GM06990 (cell line): ENCODE measurements around the gene C17orf50.

Source experiments
- DNase-seq: peaks from one replicate; pipeline ENCODE4 v3.0.0-alpha.2; 2011; ENCODE audit not compliant: insufficient read length; ENCODE audit errors: extremely low read depth
- H3K27me3 ChIP-seq: replicated peaks from 2 replicates; pipeline ENCODE4 v1.6.0; 2011; ENCODE audit warnings: low read length; ENCODE audit not compliant: control insufficient read depth, insufficient read depth
- H3K36me3 ChIP-seq: 2 replicates; pipeline ENCODE4 v1.5.1; 2011; ENCODE audit warnings: low read length; ENCODE audit not compliant: control insufficient read depth, insufficient read depth
- H3K4me3 ChIP-seq: replicated peaks from 2 replicates; pipeline ENCODE4 v1.5.1; 2011; ENCODE audit warnings: low read depth, mild to moderate bottlenecking, control low read depth, low read length
- CTCF ChIP-seq: IDR thresholded peaks from 2 replicates; pipeline ENCODE4 v1.5.1; 2011; ENCODE audit warnings: low read length, control low read depth, mild to moderate bottlenecking, inconsistent platforms; ENCODE audit not compliant: insufficient read depth, poor library complexity, severe bottlenecking

C17orf50 gene

GRCh38 chr17:35773129-35773528 is 12.4 kb downstream of the C17orf50 start:
- peaks cover 3% of the 10 kb centered on the region; the same call in 1 of the 2 replicates for H3K27me3 ChIP-seq
- no peak for DNase-seq
- no peaks in the 10 kb centered on the region for H3K36me3 ChIP-seq
- no peak overlapping the region for H3K4me3 ChIP-seq
- TF ChIP-seq CTCF = no peak

DNA sequence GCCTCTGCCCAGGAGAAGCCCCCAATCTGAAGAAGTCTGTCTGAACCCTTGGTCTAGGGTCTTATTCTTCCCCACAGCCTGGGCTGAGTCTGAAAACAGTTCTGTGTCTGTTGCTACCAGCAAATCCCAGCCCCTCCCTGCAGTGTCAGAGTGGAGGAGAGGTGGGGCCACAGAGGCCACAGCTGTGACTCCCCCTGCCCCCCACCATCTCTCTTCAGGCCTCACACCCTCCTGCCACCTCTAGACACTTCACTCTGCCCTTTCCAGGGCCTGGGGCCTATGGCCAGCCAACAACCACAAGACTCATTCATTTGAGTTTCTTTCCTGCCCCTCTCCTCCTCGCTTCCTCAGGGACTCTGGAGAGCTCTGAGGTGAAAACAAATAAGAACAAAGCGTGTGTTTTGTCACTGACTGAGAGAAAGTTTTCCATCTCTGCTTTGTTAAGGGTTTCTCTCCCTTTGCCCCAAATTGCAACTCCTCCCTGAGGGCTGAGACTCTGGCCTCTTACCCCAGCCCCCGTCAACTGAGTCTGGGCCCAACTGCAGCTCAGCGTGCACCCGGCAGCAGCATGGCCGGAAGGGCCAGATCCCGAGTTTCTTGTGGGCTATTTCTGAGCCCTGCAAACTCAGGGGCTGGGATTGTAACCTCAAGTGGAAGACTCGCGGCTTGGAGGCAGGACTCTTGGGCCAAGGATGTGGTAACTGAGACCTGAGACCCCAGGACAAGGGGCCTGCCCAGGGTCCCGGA is 13.2 kb downstream of the C17orf50 start:
- peaks cover 3% of the 10 kb centered on the region; the same call in 1 of the 2 replicates for H3K27me3 ChIP-seq
- no peak for TF ChIP-seq CTCF

DNA sequence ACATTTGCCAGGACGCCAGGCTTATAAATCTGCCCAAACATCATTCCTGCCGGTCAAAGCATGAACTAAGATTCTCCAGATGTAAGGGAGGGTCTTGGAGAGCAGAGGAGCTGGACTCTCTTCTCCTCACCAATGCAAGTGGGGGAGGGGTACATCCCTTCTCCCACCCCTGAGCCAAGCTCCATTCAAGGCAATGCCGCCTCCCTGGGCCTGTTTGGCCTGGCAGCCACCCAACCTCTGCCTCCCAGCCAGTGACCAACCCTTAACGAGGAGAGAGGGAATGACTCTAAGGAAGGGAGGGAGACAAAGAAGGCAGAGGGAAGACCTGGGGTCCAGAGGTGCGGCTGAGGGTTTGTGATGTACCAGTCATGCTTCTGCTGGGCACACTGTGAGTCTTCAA is 13.8 kb downstream of the C17orf50 start:
- H3K27me3 ChIP-seq = peaks cover 3% of the 10 kb centered on the region; the same call in 1 of the 2 replicates
- no peak for DNase-seq
- no peak overlapping the region for H3K4me3 ChIP-seq
- TF ChIP-seq CTCF = no peak
- no peaks in the 10 kb centered on the region for H3K36me3 ChIP-seq

More for the DNA sequence above, 13.2 kb downstream of the C17orf50 start:
- no peaks in the 10 kb centered on the region for H3K36me3 ChIP-seq
- H3K4me3 ChIP-seq = no peak overlapping the region
- no peak for DNase-seq

GRCh38 chr17:35775039-35775438 is 14.4 kb downstream of the C17orf50 start:
- Histone ChIP-seq H3K4me3 (no peak overlapping the region), H3K36me3 (no peaks in the 10 kb centered on the region), H3K27me3 (peaks cover 3% of the 10 kb centered on the region; the same call in 1 of the 2 replicates)
- no peak for TF ChIP-seq CTCF
- DNase-seq = no peak

- TF ChIP-seq CTCF = no peak
- peaks cover 3% of the 10 kb centered on the region; the same call in 1 of the 2 replicates for H3K27me3 ChIP-seq
- no peak for DNase-seq
Measured at GRCh38 chr17:35775583-35775982, 14.9 kb downstream of the C17orf50 start.

GRCh38 chr17:35778641-35779196 is 18.0 kb downstream of the C17orf50 start:
- H3K36me3 ChIP-seq = no peaks in the 10 kb centered on the region
- DNase-seq = no peak
- peaks cover 3% of the 10 kb centered on the region; the same call in 1 of the 2 replicates for H3K27me3 ChIP-seq
- no peak overlapping the region for H3K4me3 ChIP-seq
- TF ChIP-seq CTCF = no peak

More at GRCh38 chr17:35775583-35775982, 14.9 kb downstream of the C17orf50 start:
- no peak overlapping the region for H3K4me3 ChIP-seq
- no peaks in the 10 kb centered on the region for H3K36me3 ChIP-seq
